GM12891 (cell line): ENCODE data around the gene DVL3.

Experiments
- POLR2A ChIP-seq: IDR thresholded peaks from 2 replicates; pipeline ENCODE4 v1.6.1; 2011; ENCODE audit warnings: low read depth, low read length, control low read depth
- POLR2AphosphoS5 ChIP-seq: IDR thresholded peaks from 2 replicates; pipeline ENCODE4 v1.6.1; 2011; ENCODE audit warnings: low read depth, low read length, control low read depth
- POU2F2 ChIP-seq: IDR thresholded peaks from 2 replicates; pipeline ENCODE4 v1.6.1; 2011; ENCODE audit warnings: low read depth, mild to moderate bottlenecking, control low read depth, low read length, moderate library complexity
- SPI1 ChIP-seq: IDR thresholded peaks from 2 replicates; pipeline ENCODE4 v1.6.1; 2011; ENCODE audit warnings: low read depth, low read length, control low read depth

- no peak for TF ChIP-seq POLR2A
- no peak for TF ChIP-seq POLR2AphosphoS5
- no peak for TF ChIP-seq SPI1
- TF ChIP-seq POU2F2, result no peak
Measured at GRCh38 chr3:184135911-184136260, 19.3 kb upstream of the DVL3 start.
